H4 (cell line): ENCODE results near the gene CDH13. TPM values are rescaled to one million over a fixed set of nuclear protein-coding genes. Genes with fewer than 3 reads are reported as not detected.

Experiments
- DNase-seq: peaks from one replicate; pipeline ENCODE4 v3.0.0-alpha.2; 2015; ENCODE audit warnings: low spot score
- total RNA-seq: library from RNA; depleted of rRNA; stranded (reverse); fragments of >200 nt; shearing (Covaris generic); gene quantifications from 2 replicates; pipeline ENCODE4 v1.2.3, GENCODE V29; 2014

CDH13 gene
- total RNA-seq, 1 experiment from 2014 or later = not detected

DNA sequence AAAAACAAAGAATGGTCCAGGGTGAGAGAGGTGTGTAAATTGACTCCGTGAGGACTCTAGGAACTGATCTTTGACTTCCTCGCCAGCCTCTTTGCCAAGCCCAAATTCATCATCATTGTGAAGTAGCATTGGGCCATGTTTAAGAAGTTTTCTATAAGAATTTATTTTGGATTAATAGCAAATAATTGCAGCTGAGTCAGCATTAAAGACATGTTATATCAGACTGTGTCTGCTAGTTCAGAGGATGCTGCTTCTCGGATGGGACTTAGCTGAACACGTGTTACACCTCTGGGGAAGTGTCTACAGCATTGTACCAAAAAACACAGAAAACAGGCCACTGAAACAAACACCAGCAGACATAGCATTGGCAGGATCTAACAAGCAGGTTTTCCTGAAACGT is 366.6 kb downstream of the CDH13 start:
- DNase-seq = no peak

DNA sequence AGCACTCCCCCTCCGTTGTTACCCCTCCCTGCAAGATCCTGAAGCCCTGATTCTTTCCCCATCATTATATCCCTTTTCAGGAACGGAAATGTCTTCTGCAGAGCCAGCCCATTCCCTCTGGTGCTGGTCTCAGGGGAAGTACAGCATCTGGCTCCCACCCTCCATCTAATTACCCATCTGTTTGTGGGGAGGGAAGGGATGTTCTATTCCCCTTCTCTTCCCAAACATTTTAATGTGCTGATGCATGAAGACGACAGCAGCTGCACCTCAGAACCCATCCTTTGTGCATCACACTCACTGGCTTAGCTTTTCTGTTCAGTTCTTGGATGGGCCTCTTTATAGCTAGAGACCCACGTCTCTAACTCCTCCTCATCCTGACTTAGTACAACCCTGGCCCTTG is 367.2 kb downstream of the CDH13 start:
- DNase-seq = no peak

GRCh38 chr16:82995286-82995923 is 368.6 kb downstream of the CDH13 start:
- no peak for DNase-seq

DNA sequence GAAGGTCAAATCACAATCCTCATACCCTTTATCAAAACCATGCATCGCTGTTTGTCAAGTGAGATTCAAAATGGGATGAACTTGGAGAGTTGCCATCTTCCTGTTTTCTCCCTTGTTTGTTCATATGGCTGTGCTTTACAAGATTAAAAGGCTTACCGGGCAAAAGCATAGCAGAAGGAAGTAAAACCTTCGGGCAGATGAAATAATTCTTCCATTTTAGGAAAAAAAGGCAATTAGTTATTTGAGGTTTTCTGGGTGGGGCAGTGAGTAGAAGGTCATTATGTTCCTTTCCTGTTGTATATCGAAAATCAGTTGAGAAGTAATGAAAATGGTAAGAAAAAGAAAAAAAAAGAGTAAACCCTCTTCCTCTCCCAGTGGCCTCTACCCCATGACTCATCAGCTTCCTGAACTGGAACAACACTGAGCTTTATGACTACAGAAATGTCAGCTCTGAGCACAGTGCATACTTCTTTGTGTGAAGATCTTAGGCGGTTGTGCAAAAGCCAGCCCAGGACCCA is 369.2 kb downstream of the CDH13 start:
- peak; percentile 82 for DNase-seq

- DNase-seq = no peak
Observed at GRCh38 chr16:82996814-82997213, 370.0 kb downstream of the CDH13 start.

DNA sequence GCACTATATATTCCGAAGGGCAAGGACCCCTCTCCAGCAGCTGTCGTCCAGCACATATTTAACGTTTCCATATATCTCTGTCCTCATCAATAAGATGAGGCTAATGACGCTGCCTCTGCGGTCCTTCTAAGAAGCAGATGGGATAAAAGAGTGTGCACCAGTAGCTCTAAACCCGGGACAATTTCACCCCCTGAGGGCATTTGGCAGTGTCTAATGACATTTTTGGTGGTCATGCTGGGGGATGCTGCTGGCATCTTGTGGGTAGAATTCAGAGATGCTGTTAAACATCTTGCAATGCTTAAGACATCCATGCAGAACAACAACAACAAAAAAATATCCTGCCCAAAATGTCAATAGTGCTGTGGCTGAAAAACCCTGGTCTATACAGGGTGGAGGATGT is 372.9 kb downstream of the CDH13 start:
- no peak for DNase-seq

DNA sequence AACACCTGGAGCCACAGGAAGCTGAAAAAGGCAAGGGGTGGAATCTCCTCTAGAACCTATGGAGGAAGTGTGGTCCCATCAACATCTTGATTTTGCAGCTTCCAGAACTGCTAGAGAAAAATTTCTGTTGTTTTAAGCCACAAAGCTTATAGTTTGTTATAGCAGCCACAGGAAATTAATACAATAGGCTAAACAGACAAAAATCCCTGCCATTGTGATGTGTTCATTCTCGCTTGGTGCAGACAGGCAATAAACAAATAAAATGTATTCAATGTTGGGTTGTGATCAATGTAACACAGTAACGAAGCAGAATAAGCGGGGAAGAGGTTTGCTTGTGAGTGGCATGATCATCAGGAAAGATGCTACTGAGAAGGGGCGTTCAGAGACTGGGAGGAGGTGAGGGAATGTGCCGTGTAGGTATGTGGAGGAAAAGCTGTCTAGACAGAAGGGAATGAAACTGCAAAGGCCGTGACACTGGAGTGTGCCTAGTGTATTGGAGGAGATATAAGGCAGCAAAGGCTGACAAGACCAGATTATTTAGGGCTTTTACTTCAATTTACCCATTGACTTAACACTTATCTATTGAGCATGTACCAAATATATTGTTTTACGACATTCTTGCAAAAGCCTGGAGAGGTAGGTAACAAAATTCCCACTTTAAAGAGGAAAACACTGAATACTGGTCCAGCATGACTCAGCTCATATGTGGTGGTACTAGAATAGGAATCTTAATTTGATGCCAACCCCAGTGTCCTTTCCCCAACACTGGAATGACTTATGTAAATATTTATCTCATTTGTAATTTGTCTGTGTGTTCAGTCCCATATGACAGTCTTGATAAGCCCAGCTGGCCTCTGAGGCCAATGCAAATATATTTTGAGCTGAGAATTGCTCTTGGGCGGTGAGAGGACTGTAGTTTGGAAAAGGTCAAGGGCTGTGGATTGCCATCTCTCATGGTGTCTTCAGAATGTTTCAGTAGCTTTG is 375.9 kb downstream of the CDH13 start:
- peak; percentile 67 for DNase-seq

DNA sequence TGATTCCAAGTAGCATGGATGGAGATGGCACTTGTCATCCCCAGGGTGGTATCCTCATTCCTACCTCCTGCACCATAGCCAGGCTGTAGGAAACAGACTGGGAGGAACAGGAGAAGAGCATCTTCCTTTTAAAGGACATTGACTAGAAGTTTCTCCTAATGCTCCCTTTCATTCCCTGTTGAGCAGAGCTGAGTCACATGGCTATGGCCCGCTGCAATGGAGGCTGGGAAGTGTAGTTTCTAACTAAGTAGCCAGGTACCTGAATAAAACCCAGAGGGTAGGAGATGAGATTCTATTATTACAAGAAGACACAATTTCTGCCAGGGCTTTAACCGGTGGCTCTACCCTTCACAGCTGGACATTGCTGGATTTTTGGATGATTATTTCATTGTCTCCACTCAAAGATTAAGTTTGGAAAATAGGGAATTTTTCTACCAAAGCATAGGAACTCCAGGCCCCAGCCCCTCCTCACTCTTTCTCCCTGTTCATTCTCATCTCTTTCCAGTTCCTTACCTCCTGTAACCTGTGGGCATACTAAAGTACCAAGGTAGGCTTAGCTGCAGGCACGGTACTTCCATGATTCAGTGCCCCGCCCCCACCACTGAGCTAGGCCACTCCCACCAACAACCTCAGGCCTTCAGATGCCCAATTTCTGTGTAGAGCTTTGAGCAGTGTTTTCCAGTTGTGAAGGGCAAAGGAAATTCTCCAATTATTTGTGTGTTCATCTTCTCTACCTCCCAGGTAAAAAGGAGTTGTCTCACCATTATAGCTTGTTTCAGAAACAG is 378.3 kb downstream of the CDH13 start:
- DNase-seq = no peak

DNA sequence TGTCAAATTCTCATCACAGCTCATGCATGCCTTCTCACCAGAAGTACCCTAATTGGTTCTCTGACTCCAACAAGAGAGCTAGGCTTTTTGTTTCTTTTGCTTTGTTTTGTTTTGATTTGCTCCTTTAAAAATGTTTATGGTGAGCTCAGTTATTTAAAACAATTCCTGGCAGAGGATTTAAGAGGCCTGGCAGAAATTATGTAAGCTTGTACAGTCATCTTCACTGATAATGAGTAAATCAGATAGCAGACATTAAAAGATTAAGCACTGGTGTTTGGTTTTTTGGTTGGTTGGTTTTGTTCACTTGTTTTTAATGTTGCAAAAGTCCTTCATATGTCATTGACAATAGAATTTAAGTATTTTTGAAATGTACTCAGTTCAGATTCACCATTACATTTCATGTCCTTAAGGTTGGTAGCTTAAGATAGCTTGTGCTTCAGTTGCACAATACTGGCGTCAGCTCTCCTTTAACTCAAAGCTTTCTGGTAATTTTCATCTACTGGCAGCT is 378.9 kb downstream of the CDH13 start:
- no peak for DNase-seq

DNA sequence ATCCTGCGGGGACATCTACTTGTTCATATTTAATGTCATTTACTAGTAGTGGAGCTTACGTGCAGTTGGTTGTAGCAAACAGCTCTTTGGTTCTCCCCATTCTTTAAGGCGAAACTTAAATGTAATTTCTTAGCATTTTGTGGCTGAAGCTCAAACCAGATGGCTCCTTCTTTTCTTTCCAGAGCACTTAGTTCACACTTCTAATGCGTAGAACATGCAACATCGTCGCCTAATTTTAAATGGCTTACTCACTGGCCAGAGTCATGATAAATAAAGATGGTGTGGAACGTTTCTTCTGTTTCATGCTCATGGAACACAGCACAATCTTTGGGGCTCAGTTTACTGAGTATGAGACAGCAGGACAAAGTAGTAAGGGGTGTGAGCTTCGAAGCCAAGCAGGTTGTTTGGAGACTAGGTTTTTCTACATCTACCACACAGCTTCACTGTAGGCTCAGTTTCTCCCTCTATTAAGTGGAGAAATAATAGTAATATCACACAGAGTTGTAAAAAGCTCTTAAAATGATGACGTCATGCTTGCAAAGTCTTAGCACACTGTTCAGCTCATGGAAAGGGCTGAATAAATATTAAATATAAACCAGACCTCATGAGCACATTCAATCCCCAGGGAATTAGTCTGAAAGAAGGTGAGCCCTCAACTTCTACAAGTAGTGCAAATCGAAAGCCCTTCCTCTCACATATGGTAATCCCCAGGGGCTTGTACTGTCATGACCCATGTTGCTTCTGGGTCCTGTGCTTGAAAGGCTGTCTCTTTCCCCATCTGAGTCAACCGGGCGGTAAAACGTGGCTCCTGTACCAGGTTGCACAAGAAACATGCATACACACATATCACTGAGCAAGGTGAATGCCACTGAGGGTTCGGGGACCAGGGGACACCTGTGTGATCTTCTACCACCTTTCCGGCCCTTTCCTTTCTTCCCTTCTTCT is 384.3 kb downstream of the CDH13 start:
- no peak for DNase-seq

GRCh38 chr16:83011939-83012338 is 385.2 kb downstream of the CDH13 start:
- no peak for DNase-seq

- no peak for DNase-seq
Observed at GRCh38 chr16:83013071-83013470, 386.3 kb downstream of the CDH13 start.

DNA sequence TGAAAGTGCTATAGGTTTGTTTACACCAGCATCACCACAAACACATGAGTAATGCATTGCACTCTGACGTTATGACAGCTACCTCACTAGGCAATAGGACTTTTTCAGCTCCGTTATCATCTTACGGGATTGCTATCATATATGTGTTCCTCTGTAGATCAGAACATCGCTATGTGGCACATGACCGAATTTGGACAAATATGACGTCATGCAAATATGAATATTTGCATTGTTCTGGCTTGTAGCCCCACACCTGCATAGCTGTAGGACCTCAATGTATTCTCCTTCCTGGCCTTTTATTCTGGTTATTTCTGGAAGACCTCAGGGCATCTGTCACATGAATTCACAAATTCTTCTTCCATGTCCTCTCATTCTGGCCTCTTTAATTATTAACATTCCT is 393.2 kb downstream of the CDH13 start:
- DNase-seq = no peak

GRCh38 chr16:83021045-83021444 is 394.3 kb downstream of the CDH13 start:
- no peak for DNase-seq

GRCh38 chr16:83021746-83022145 is 395.0 kb downstream of the CDH13 start:
- no peak for DNase-seq

- no peak for DNase-seq
Observed at GRCh38 chr16:83023011-83023410, 396.2 kb downstream of the CDH13 start.

DNA sequence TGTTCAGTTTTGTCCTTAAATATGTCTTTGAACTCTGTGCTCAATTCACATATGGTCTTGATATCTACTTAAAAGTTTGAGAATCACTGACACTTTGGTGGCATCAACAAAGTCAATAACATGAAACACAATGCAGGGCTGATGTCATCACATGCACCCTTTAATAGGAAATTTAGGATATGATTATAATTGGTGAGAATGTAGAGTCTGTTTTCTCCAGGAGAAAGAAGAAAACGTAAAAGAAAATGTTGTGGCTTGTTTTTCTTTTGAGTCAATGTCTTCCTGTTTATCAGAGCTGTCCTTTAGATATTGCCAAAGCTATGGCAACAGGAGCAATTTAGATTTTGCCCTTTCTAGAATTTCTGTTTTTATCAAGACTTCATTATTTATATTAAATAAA is 396.9 kb downstream of the CDH13 start:
- no peak for DNase-seq

DNA sequence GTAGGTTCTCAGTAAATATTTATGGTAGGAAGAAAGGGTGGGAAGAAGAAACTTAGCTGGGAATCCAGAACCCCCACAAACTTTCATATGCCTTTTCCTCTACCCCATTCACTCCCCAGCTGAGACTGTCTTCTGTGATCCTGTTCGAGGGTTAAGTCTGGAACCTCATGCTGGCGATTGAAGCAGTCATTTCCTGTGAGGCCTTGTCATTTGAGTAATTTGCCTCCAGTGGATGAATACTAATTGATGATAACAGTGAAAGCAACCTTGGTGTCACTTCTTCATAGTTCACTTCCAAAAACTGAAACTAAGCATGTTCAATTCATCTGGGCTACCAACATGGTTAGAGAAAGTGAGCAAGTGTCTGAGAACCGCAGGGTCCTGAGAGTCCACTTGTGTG is 401.2 kb downstream of the CDH13 start:
- no peak for DNase-seq

DNA sequence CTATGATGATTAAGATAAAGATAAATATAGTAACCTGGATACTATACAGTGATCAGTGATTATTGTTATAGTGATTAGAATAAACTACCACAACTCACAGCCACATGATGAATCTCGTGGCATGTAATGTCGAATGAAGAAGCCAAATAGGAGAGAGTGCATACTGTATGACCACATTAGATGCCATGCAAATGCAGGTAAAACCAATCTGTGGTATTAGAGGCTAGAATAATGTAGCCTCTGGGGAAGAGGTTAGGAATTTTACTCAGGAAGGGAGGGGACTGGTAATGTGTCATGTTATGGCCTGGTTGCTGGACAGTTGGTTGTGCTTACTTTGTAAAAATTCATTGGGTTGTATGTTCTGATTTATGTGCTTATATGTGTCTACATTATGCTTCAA is 402.7 kb downstream of the CDH13 start:
- no peak for DNase-seq

DNA sequence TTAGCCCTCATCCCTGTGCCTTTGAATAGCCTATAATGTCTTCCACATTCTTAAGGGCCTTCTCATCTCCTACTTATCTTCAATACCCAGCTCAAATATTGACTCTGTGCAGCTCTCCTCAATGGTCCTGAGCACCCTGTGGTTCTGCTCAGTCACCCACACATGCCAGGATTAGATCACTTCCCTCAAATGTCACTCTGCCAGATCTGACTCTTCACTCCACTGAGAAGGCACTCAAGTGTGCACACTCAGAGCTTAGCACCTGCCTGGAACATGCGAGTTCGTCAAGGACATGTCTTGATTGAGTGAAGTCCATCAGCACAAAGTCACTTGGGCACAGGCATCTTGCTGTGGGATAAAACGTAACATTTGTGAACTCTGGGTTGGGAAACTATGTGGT is 404.8 kb downstream of the CDH13 start:
- DNase-seq = no peak

DNA sequence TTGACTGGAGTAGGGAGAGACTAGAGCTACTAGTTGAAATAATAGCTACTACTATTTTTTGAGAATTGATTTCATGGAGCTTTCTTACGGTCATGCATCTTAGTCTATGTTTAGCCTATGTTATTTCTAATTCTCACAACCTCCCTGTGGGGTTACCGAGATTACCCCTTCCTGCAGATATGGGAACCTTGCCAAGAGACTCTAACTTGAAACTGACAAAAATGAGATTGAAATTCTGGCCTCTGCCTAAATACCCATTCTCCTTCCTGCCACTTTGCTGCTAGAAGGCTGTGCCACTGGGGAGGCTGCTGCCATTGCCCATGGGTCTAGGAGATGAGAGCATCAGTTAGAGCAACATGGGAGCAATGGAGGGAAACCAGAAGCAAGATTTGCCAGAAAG is 410.3 kb downstream of the CDH13 start:
- DNase-seq = no peak
